SH-SY5Y (cell line): ENCODE results near the gene DHH.

Experiments used
- GATA2 ChIP-seq: IDR thresholded peaks from 2 replicates; pipeline ENCODE4 v1.6.1; 2011; ENCODE audit warnings: mild to moderate bottlenecking, low read depth, low read length
- GATA3 ChIP-seq: IDR thresholded peaks from 2 replicates; pipeline ENCODE4 v1.6.1; 2011; ENCODE audit warnings: low read depth, mild to moderate bottlenecking, low read length, moderate library complexity

DHH gene

GRCh38 chr12:49094160-49094974, at the start of gene DHH:
DHH (minus strand) TSS chr12:49094801; CDS start chr12:49094512, 289 bp downstream.
- TF ChIP-seq GATA2 (no peak), GATA3 (no peak)

GRCh38 chr12:49144384-49144783, 49.8 kb upstream of the DHH start:
- no peak for TF ChIP-seq GATA2
- TF ChIP-seq GATA3 = no peak

GRCh38 chr12:49138999-49139398, 44.4 kb upstream of the DHH start:
- no peak for TF ChIP-seq GATA2
- no peak for TF ChIP-seq GATA3

- no peak for TF ChIP-seq GATA2
- no peak for TF ChIP-seq GATA3
These were observed 44.0 kb upstream of the DHH start for GRCh38 chr12:49138587-49138986.

- no peak for TF ChIP-seq GATA3
- TF ChIP-seq GATA2 = no peak
These were observed 42.9 kb upstream of the DHH start for GRCh38 chr12:49137476-49137875.

- TF ChIP-seq GATA2 (no peak), GATA3 (no peak)
These were observed 39.0 kb upstream of the DHH start for GRCh38 chr12:49133590-49133989.

- TF ChIP-seq GATA2 (no peak), GATA3 (no peak)
These were observed 38.4 kb upstream of the DHH start for GRCh38 chr12:49133014-49133413.

- no peak for TF ChIP-seq GATA3
- TF ChIP-seq GATA2 = no peak
These were observed 37.4 kb upstream of the DHH start for GRCh38 chr12:49131894-49132461.

- TF ChIP-seq GATA2 = no peak
- no peak for TF ChIP-seq GATA3
These were observed 36.7 kb upstream of the DHH start, which contains the start of gene TUBA1B for GRCh38 chr12:49131051-49131893. TUBA1B (minus strand) TSS chr12:49131395; CDS start chr12:49131300, 95 bp downstream.

GRCh38 chr12:49130151-49131050, 35.8 kb upstream of the DHH start:
- TF ChIP-seq GATA3 (no peak), GATA2 (peak; percentile 42; the same call in 1 of the 2 replicates)

- no peak for TF ChIP-seq GATA2
- TF ChIP-seq GATA3 = no peak
These were observed 34.9 kb upstream of the DHH start for GRCh38 chr12:49129332-49130150.
